GM12873 (cell line): ENCODE data around the gene SYT2.

Source experiments
- TF ChIP-seq, protein P1 (sequence below): IDR thresholded peaks from 2 replicates; pipeline ENCODE4 v1.5.1; 2012; ENCODE audit warnings: low read depth, mild to moderate bottlenecking, moderate library complexity, low read length, control low read depth; ENCODE audit not compliant: insufficient read depth; ENCODE audit errors: missing control alignments

The SYT2 gene

GRCh38 chr1:202565890-202566602 is 144.2 kb downstream of the SYT2 start:
- TF ChIP-seq, protein P1, sequence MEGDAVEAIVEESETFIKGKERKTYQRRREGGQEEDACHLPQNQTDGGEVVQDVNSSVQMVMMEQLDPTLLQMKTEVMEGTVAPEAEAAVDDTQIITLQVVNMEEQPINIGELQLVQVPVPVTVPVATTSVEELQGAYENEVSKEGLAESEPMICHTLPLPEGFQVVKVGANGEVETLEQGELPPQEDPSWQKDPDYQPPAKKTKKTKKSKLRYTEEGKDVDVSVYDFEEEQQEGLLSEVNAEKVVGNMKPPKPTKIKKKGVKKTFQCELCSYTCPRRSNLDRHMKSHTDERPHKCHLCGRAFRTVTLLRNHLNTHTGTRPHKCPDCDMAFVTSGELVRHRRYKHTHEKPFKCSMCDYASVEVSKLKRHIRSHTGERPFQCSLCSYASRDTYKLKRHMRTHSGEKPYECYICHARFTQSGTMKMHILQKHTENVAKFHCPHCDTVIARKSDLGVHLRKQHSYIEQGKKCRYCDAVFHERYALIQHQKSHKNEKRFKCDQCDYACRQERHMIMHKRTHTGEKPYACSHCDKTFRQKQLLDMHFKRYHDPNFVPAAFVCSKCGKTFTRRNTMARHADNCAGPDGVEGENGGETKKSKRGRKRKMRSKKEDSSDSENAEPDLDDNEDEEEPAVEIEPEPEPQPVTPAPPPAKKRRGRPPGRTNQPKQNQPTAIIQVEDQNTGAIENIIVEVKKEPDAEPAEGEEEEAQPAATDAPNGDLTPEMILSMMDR, result peak; percentile 15

DNA sequence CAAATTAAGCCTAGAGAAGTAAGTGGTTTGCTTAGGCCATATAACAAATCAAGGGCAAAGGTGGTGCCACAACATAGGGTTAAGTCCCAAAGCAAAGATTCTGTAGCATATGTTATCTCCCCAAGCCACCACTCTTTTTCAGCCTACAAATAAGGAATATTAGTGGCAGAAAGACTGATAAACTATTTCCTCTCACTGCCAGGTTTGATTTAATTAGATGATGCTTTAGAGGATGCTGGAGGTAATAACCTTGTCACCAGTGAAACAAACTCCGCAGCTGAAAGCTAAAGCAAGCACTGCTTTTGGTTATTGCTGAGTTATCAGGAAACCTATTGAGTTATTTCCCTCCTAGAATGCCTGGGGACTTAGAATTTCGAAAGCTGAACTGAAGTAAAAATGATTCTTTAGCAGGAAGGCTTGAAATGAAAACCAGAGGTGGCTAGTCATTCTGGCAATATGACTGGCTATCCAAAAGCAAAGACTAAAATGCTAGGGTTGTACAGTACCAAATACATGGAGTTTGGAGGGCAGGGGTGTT is 145.2 kb downstream of the SYT2 start:
- TF ChIP-seq, protein P1, result no peak

DNA sequence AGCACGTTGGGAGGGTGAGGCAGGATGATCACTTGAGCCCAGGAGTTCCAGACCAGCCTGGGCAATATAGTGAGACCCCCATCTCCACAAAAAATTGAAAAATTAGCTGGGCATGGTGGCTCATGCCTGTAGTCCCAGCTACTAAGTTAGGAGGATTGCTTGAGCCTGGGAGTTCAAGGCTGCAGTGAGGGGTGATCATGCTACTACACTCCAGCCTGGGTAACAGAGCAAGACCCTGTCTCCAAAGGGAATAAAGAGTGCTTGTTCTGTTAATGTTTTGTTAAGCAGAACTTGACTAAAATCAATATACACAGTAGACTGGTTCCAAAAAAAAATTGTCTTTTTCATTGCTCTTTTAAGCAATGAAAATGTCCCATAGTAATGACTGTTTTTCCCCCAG is 146.4 kb downstream of the SYT2 start:
- TF ChIP-seq, protein P1, result no peak

- TF ChIP-seq, protein P1, result no peak
Measured at GRCh38 chr1:202562444-202563060, 147.7 kb downstream of the SYT2 start.

DNA sequence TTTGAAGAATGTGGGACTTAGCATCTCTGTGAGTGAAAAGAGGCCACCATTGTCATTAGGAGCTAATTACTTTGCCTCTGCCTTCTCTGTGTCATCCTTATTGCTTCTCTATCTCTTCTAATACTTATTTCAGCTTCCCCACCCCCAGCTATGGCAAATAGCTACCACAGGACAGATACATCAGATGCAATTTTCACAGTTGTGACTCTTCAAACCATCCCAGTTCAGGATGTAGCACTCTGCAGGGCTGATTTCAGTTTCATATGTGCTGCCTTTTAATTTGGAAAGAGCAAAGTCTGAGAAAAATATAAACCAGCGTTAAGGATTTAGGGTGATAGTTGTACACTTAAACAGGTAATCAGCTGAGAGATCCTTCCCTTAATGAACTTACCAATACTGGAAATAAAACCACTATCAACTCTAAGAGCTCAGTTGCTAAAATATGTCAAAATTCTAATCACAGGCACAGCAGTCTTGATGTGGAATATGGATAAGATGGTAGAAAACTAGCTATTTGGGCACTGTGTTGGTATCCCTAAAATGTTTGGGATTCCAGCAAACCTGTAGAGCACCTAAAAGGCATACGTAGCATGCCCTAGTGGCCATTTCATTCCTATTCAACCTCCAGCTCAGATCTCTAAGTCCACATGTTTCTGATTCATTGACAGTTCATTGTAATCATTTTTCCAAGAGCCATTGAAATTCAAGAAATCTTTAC is 148.4 kb downstream of the SYT2 start:
- TF ChIP-seq, protein P1, result peak; percentile 27

DNA sequence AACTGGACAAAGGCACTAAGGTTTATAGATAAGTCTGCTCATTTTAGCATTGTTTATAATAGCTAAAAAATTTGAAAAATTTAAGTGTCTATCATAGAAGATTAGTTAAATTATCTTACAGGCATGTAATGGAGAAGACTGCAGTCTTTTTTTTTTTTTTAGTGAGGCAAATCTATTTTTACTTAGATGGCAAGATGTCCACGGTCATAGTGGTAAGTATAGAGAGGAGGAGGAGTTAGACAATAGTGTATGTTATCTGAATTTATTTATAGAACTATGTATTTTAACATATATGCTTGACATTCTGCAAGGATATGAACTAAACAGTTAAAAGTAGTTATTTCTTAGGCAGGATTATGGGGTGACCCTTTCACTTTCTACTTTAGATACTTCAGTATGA is 149.0 kb downstream of the SYT2 start:
- TF ChIP-seq, protein P1, result no peak

DNA sequence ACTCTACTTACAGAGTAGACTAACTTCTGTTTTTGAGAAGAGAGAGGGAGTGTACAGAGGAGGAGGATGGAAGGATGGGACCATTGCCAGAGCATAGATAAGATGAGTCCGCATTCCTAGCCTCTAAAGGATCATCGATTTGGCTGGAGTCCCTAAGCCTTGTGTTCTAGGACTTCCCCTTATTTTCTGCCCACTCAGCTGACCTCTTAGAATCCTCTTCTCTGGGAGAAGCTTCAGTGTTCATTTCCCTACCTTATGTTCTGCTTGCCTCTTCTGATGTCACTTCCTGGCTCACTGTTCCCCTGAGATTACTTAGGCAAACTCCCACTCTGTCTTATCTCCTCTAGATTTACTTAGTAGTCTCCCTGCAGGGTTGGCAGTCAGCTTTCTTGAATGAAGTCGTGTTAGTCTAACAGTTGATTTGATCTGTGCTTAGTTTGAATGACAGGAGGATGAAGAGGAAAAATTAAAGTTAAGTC is 156.7 kb downstream of the SYT2 start:
- TF ChIP-seq, protein P1, result no peak
